ENCODE data around the gene RHPN2.
A peak's percentile ranks its signal among the peaks of the same experiment; 100 is the strongest.
"Not testable (repeated sequence)": the region's sequence is repeated elsewhere in the genome, so short reads cannot be mapped to it uniquely, and the experiment has no call there.

RHPN2 gene

GRCh38 chr19:33067121-33067520 lies 2.4 kb upstream of the RHPN2 start:
- no peak for FAIRE-seq
- DNase-seq (ENCODE audit: low spot score) = no peak

GRCh38 chr19:33066543-33066942 lies 1.9 kb upstream of the RHPN2 start:
- FAIRE-seq = no peak
- DNase-seq (ENCODE audit: low spot score) = no peak

GRCh38 chr19:33064458-33064791 lies 263 bp downstream of the RHPN2 start:
- FAIRE-seq (no peak), DNase-seq (ENCODE audit: low spot score) (peak; percentile 59)

DNA sequence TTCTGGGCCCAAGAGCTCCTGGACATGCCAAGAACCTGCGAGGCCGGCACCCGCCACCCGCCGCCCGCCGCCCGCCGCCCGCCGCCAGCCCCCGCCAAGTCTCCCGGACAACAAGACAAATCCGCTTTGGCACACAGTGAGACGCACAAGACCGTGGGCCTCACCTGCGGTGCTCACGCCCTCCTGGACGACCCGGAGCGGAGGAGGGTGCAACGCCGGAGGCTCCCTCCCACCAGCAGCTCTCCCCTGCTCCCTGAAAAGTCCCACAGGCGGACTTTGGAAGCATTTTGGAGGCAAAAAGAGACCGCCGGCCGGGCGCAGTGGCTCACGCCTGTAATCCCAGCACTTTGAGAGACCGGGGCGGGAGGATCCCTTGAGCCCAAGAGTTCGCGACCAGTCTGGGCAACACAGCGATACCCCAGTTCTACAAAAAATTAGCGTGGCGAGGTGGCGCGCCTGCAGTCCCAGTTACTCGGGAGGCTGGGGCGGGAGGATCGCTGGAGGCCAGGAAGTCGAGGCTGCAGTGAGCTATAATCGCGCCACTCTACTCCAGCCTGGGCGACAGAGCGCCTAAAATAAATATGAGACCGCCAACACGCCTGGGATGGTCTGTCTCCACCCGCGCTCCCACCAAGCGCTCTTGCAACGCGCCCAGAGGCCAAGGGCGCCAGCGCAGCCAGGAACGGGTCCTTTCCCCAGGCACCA lies 783 bp downstream of the RHPN2 start:
- DNase-seq (ENCODE audit: low spot score) (peak; percentile 23), FAIRE-seq (no peak)

DNA sequence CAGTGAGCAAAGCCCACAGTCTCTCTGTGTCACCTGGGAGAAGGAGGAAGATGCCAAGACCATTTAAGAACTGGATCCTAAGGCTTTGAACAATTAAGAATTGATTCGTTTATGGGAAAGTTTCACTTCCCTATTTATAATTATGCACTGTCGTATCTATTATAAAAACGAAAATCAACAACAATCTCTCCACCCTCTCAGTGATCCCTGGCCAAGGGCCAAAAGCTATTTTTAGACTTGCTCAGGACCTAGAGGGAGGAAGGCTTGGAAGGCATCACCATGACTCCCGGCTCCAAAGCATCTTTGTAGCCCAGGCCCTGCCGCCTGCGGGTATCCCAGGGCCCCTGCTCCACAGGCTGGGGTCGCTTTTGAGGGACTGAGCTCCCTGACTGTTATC lies 1.3 kb downstream of the RHPN2 start:
- DNase-seq (ENCODE audit: low spot score) (peak; percentile 40), FAIRE-seq (no peak)

- no peak for FAIRE-seq
Measured at GRCh38 chr19:33062902-33063301, 1.8 kb downstream of the RHPN2 start.

GRCh38 chr19:33060586-33060985 lies 4.1 kb downstream of the RHPN2 start:
- no peak for FAIRE-seq
- DNase-seq (ENCODE audit: low spot score) = no peak

More at GRCh38 chr19:33062902-33063301, 1.8 kb downstream of the RHPN2 start:
- DNase-seq (ENCODE audit: low spot score) = no peak

DNA sequence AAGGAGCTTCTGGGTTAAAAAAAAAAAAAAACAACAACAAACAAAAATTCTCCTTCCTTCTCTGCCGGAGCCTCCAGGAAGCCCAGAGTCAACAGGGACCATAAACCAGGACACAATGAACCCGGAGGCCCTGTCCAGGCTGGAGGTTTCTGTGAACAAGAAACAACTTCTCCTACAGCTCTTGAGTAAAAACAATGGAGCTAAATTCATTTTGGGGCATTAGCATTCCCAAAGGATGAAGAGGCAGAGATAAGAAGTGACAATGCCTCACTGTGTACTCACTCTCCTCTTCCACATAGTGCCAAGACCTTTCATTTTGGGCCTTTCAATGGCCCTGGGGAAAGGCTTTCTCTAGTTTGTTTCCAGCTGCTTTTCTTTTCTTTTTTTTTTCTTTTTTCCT lies 9.0 kb downstream of the RHPN2 start:
- FAIRE-seq = no peak

DNA sequence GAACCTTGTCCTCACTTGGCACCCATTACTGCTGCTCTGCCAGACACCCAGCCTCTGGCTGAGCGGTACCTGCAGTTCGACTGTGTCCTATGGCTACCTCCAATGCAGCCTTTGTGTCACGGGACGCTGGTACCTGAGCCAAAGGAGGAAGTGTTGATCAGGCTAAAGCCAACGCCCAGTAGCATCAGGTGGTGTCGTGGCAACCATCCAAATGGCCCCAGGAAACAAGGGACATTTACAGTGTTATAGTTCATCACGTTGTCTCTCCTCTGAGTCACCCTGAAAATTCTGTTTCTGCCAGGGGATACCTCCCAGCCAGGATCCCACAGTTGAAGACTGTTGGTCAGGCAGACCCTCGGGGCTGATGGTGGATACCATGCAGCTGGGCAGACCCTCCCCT lies 10.1 kb downstream of the RHPN2 start:
- FAIRE-seq (no peak), DNase-seq (ENCODE audit: low spot score) (no peak)

More for the DNA sequence above, 9.0 kb downstream of the RHPN2 start:
- no peak for DNase-seq (ENCODE audit: low spot score)

DNA sequence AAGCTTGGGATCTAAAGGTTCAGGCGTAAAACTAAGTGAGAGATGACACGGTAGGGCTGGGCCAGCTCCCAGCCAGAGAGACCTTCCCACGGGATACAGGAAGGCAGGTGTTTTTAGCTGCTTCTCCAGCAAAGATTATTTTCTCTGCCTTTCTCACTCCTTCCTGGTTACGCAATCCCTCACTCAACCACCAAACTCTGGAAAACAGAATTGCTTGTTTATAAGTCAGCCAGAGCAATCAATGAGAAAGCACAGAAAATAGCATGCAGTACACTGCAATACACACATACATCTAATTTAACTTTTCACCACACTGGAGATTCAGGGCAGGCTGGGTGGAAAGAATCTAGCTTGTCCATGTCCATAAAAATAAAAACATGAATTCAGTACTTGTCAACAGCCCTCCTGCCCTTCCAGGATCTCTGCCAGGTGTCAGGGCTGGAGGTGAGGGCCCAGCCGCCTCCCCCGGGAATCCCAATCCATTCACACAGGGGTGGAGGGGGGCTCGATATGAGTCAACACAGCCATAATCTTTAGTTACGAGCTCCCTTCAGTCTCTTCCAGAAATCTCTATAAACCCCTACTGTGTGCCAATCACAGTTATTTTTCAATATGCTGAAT lies 12.2 kb downstream of the RHPN2 start:
- DNase-seq (ENCODE audit: low spot score) (no peak), FAIRE-seq (no peak)

GRCh38 chr19:33050110-33050509 lies 14.6 kb downstream of the RHPN2 start:
- FAIRE-seq (no peak), DNase-seq (ENCODE audit: low spot score) (no peak)

GRCh38 chr19:33048806-33049676 lies 15.6 kb downstream of the RHPN2 start:
- DNase-seq (ENCODE audit: low spot score) (no peak), FAIRE-seq (no peak)

DNA sequence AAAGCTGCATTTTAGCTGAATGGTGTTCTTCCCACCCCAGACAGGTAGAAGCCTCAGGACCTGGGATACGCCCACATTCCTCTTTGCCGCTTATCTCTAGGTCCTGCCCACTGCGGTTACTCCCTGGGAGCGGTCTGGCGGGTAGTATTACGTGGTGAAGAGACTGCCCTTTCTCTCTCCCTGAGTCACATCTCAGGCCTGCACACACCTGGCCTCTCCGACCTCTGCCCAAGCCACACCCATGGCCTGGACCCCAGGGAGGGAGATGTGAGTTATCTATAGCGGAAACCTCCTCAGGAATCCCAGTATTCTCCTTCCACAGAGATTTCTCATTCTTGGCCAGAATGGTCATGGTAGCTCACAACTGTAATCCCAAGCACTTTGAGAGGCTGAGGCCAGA lies 17.3 kb downstream of the RHPN2 start:
- DNase-seq (ENCODE audit: low spot score) (no peak), FAIRE-seq (no peak)

- DNase-seq (ENCODE audit: low spot score); FAIRE-seq: not testable (repeated sequence)
Measured at GRCh38 chr19:33041828-33042160, 22.9 kb downstream of the RHPN2 start.

DNA sequence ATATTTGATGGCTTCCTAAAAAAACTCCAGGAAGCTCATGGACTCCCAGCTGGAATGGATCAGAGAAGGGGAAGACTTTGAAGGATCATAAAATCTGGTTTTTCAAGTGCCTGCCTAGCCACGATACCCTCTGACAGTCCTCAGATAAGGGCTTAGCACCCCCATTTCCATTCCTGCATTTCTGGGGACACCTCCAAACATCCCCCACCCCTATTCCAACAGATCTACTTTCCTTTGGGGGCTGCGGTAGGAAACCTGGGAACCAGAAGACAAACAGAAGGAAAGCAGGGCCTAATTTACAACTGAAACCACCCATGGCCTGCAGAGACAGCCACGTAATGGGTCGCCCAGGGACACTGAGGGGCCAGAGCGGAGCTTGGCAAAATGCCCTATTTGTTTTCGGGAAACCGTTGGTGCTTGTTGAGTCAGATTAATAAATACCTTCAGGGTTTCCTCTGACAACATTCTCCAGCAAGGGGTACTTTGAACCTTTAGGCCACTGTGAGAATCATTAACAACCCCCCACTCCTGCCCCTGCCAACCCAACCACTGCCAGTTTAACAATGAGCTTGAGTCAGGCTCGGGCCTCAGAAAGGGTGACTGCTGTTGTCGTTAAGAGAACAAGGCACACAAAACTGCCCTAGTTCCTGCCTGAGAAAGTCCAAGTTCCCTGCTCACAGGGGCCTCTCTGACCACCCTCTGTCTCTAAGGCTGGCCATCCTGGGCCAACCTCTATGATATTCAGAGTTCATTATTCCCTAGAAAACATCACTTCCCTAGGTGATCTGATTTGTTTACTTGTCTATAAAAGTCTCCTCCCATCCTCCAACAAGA lies 23.5 kb downstream of the RHPN2 start:
- FAIRE-seq (no peak), DNase-seq (ENCODE audit: low spot score) (peak; percentile 27)

GRCh38 chr19:33039815-33040214 lies 24.9 kb downstream of the RHPN2 start:
- DNase-seq (ENCODE audit: low spot score) = no peak
- FAIRE-seq = no peak

DNA sequence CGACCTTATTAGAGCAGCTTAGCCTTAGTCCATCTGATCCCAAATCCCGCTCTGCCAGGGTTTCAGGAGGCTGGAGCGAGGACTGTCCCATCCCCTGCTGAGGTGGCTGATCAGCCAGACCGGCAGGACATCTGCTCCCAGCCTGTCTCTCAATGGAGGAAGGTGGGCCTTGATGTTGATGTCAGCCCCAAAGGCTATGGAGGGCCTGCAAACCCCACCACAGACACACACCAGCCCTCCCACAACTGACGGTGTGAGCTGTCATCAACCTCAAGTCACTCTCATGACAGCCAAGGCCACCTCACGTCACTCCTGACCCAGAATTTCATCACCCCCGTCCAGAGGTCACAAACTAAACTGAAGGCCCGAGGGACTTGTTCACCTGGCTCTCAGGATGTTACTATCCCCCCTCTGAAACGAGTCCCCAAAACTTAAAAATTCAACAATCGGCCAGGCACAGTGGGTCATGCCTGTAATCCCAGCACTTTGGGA lies 25.5 kb downstream of the RHPN2 start:
- DNase-seq (ENCODE audit: low spot score) = no peak
- FAIRE-seq = no peak

GRCh38 chr19:33037168-33038025 lies 27.3 kb downstream of the RHPN2 start:
- FAIRE-seq; DNase-seq (ENCODE audit: low spot score): not testable (repeated sequence)

GRCh38 chr19:33036370-33037167 lies 28.1 kb downstream of the RHPN2 start:
- DNase-seq (ENCODE audit: low spot score); FAIRE-seq: not testable (repeated sequence)

GRCh38 chr19:33035461-33035860 lies 29.2 kb downstream of the RHPN2 start:
- DNase-seq (ENCODE audit: low spot score) (no peak), FAIRE-seq (no peak)
